Prostate gland (tissue), 2 donors: Measurements from ENCODE around the gene CHCHD3.

Experiments
- POLR2A ChIP-seq: fragments of 450-650 bp; IDR thresholded peaks from one replicate; pipeline ENCODE4 v1.6.1; 2016; ENCODE audit warnings: antibody characterized with exemption, mild to moderate bottlenecking
- TF ChIP-seq, protein P1 (sequence below), 4 experiments: fragments of 200-600 bp in 2 of 4; fragments of 450-650 bp in 2 of 4; sonication (generic) in 2 of 4; IDR thresholded peaks; 1 replicate in 3 of 4; 2 replicates in 1 of 4; pipeline ENCODE4 v1.5.1; 2016 to 2019; ENCODE audit warnings: antibody characterized with exemption in 4 of 4, mild to moderate bottlenecking in 2 of 4, moderate library complexity in 2 of 4

DNA sequence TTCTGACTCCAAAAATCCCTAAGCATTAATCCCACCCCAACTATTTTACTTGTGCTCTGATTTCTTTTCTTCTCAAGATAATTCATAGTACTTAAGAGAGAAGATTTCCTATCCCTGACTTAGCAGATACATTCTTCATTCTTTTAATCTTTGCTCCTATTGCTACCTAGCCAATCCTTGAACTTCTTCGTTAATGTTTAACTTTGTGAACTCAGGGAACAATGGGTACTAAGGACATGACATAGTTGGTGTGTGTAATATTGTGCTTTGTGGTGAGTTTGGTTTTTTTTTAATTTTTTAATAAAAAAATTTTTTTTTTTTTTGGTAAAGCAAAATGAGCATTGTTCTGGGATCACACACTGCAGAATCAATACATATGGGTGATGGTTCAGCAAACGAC, 166.2 kb downstream of the CHCHD3 start:
- TF ChIP-seq POLR2A = no peak
- TF ChIP-seq, protein P1, sequence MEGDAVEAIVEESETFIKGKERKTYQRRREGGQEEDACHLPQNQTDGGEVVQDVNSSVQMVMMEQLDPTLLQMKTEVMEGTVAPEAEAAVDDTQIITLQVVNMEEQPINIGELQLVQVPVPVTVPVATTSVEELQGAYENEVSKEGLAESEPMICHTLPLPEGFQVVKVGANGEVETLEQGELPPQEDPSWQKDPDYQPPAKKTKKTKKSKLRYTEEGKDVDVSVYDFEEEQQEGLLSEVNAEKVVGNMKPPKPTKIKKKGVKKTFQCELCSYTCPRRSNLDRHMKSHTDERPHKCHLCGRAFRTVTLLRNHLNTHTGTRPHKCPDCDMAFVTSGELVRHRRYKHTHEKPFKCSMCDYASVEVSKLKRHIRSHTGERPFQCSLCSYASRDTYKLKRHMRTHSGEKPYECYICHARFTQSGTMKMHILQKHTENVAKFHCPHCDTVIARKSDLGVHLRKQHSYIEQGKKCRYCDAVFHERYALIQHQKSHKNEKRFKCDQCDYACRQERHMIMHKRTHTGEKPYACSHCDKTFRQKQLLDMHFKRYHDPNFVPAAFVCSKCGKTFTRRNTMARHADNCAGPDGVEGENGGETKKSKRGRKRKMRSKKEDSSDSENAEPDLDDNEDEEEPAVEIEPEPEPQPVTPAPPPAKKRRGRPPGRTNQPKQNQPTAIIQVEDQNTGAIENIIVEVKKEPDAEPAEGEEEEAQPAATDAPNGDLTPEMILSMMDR (IDR thresholded peaks at IDR 0.05) = no peak
